Mucosa of gallbladder (tissue), 1 donor: Measurements from ENCODE around the gene AP4M1. TPM values are rescaled to one million over a fixed set of nuclear protein-coding genes. Genes with fewer than 3 reads are reported as not detected.
"Not testable (repeated sequence)": the region's sequence is repeated elsewhere in the genome, so short reads cannot be mapped to it uniquely, and the experiment has no call there.

Experiments
- DNase-seq: peaks from one replicate; pipeline ENCODE4 v3.0.0-alpha.2; 2020; ENCODE audit warnings: low spot score
- total RNA-seq: library from RNA; stranded (reverse); gene quantifications from one replicate; pipeline ENCODE4 v1.2.1, GENCODE V29; 2021
- donor health status: DM: no; HTN: no; CAD: no.

AP4M1 gene
- total RNA-seq, 1 donor from 2014 or later, result 34.1 TPM

DNA sequence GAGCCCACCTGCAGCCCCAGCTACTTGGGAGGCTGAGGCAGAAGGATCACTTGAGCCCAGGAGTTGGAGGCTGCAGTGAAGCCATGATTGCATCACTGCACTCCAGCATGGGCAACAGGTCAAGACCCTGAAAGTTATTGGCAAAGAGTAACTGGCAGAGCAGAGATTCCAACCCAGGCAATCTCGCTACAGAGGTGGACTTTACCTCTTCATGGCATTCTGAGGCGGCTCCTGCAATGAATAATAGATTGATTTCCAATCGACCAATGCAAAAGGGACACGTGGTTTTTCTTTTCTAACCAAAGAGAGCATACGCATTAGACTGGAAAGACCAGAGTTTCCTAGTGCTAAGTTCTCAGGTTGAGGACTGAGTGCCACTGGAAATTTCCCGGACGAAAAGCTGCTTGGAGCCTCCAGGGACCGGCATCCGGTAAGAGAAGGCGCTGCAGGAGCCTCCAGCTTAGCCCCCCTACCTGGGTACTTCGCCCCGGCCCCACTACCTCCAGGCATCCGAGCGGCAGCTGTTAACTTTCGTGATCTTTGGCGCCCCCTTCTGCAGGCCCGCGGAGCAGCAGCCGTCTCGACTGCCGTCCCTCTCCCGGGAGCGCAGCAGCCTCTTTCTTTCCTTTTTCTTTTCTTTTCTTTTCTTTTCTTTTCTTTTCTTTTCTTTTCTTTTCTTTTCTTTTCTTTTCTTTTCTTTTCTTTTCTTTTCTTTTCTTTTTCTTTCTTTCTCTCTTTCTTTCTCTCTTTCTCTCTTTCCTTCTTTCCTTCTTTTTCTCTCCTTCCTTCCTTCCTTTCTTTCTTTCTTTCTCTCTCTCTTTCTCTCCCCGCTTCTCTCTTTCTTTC, 29.4 kb downstream of the AP4M1 start:
- DNase-seq, result peak; percentile 90

GRCh38 chr7:100132126-100132525, 30.7 kb downstream of the AP4M1 start:
- DNase-seq, result no peak

- DNase-seq, result peak; percentile 68
These were observed 31.3 kb downstream of the AP4M1 start for GRCh38 chr7:100132697-100133151.

GRCh38 chr7:100137851-100138760, 36.7 kb downstream of the AP4M1 start:
- no peak for DNase-seq

GRCh38 chr7:100141555-100141949, 40.1 kb downstream of the AP4M1 start:
- no peak for DNase-seq

GRCh38 chr7:100142461-100142860, 41.0 kb downstream of the AP4M1 start:
- no peak for DNase-seq

- not testable (repeated sequence) for DNase-seq
These were observed 44.9 kb downstream of the AP4M1 start for GRCh38 chr7:100146350-100146749.

DNA sequence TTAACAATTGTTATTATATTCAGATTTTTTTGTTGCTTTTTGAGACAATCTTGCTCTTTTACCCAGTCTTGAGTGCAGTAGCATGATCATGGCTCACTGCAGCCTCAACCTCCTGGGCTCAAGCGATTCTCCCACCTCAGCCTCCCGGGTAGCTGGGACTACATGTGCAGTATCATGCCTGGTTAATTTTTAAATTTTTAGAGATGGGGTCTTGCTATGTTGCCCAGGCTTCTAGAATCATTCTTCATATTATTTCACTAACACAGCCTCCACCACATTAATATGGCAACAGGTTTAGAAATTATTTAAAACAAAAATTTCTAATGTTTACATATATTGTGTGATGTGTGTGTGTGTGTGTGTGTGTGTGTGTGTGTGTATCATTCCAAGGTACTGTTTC, 45.8 kb downstream of the AP4M1 start:
- DNase-seq, result no peak

GRCh38 chr7:100148225-100148558, 46.7 kb downstream of the AP4M1 start:
- no peak for DNase-seq

- peak; percentile 99 for DNase-seq
These were observed 47.3 kb downstream of the AP4M1 start, which contains the start of gene LAMTOR4 for GRCh38 chr7:100148559-100149328. Gene LAMTOR4 (plus strand): TSS chr7:100148918. CDS start chr7:100148973, 55 bp downstream.

GRCh38 chr7:100152404-100152803, 51.0 kb downstream of the AP4M1 start:
- DNase-seq, result no peak

DNA sequence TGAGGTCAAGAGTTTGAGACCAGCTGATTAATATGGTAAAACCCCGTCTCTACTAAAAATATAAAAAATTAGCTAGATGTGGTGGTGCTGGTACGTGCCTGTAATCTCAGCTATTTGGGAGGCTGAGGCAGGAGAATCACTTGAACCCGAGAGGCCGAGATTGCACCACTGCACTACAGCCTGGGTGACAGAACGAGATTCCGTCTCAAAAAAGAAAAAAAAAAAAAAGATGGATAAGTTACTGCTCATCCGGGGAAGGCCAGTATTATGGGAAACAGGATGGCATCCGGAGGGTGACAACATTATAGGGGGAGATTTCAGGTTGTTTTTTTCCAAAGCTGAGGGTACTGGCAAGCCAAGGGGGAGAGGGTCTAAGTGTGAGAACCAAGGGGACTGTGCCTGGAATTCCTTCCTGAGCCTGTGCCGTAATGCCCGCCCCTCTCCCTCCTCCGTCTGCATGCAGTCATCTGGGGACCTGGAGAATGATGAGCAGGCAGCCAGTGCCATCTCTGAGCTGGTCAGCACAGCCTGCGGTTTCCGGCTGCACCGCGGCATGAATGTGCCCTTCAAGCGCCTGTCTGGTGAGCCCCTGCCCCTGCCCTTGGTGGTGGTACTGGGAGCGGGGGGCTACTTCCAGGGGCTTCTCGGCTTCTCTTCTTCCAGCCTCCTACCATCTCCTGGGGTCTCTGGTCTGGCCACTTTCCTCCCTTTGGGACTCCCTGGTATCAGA, 51.7 kb downstream of the AP4M1 start:
- no peak for DNase-seq

GRCh38 chr7:100153708-100154535, 52.5 kb downstream of the AP4M1 start:
- DNase-seq, result no peak

GRCh38 chr7:100154651-100155491, 53.4 kb downstream of the AP4M1 start:
- no peak for DNase-seq

DNA sequence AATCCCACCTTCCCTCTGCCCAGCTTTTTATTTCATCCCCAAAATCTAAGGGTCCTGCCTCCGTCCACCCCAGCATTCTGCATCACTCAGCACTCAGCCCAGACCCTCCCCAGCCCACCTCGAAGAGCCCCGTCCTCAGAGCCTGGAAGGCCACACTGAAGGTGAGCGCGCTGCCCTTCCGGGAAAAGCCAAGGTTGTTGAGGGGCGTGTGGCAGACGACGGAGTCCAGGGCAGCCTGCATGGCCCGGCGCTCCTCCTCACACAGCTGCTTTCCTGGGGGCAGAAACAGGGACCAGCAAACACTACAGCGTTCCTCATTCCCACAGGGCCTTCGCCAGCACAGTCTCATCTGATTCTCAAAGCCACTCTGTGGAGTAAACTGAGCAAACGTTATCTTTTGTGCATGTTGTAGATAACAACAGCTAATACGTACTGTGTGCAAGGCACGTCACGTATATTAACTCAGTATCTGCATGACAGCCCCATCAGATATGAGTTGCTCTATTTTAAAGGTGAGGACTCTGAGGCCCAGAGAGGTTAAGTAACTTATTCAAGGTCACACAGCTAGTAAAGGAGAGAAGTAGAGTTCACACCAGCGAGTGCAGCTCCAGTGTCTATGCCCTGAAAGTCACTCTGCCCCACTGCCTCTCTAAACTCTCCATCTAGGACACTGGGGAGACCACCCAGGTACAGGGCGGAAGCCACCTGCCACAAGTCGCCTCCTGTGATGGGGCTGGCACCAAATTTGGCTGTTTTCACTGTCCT, 54.3 kb downstream of the AP4M1 start:
- no peak for DNase-seq

DNA sequence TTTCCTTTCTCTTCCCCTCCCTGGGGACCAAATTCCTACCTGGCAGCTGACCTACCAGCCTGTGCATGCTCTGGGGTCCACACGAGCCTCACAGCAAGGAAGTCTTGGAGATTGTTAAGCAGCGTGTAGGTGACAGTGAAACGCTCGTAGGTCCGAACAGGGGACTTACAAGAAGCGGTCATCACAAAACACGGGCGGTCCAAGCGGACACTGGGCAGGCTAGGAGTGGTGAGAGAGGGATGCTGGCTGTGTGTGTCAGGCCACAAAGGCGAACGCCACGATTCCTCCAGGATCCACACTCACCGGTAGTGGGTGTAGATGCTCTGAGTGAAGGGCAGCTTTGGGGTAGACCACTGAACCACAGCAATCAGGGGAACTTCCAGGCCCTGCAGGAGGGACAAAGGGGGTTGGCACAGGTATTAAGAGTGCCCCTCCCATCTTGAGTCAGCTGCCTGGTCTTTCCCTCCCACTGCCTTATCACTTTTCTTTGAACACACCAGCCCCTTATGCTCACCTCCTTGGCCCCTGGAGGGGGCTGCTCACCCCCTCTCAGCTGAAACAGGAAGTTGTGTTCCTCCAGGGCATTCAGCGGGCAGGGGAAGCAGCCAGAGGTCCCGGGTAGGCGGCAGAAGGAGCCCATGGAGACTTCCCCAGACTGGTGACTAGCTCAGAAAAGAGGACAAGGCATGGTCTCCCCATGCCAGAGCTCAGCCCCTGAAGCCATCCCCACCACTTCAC, 55.1 kb downstream of the AP4M1 start:
- DNase-seq, result no peak

DNA sequence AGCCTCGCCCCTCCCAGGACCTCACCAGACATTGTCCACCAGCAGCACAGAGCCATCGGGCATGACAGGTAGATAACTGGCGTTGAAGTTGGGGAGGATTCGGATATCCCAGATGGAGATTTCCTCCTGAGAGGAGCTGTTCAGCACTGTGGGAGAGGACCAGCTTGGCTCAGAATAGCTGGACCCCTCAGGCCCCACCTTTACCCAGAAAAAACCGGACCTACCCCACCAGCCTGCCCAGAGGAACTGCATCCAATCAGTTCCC, 55.6 kb downstream of the AP4M1 start:
- no peak for DNase-seq
